VCaP (cell line): ENCODE data around the gene OPRM1.

Source experiments
- H3K27ac ChIP-seq: fragments of 450-650 bp; 2 replicates; pipeline ENCODE4 v1.5.1; 2017
- CTCF ChIP-seq: fragments of 450-650 bp; conservative IDR thresholded peaks from 2 replicates; pipeline ENCODE4 v1.5.1; 2017; ENCODE audit warnings: mild to moderate bottlenecking, moderate library complexity

Gene OPRM1

GRCh38 chr6:154010371-154010770 is 28.7 kb upstream of the OPRM1 start:
- H3K27ac ChIP-seq: no peak overlapping the region

GRCh38 chr6:154012852-154013251 is 26.2 kb upstream of the OPRM1 start:
- no peak overlapping the region for H3K27ac ChIP-seq
- no peak for TF ChIP-seq CTCF

More at GRCh38 chr6:154010371-154010770, 28.7 kb upstream of the OPRM1 start:
- TF ChIP-seq CTCF: no peak

- no peak overlapping the region for H3K27ac ChIP-seq
- TF ChIP-seq CTCF: no peak
Observed at GRCh38 chr6:154017786-154018185, 21.3 kb upstream of the OPRM1 start.

DNA sequence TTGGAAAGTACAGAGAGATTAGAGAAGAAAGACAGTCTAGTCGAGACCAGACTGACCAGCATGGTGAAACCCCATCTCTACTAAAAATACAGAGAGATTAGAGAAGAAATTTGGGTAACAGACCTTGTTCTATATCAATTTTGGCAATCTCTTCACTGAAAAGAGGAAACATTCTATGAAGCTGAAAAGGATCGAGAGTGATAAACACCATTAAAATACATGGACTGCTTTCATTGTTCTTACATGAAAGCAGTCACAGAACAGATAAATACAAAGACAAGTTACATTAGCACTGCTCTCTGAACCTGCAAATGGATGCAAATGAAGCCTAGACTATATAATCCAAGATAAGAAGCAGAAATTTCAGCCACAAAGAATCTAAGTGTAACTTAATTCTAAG is 8.4 kb upstream of the OPRM1 start:
- no peak for TF ChIP-seq CTCF
- no peak overlapping the region for H3K27ac ChIP-seq

DNA sequence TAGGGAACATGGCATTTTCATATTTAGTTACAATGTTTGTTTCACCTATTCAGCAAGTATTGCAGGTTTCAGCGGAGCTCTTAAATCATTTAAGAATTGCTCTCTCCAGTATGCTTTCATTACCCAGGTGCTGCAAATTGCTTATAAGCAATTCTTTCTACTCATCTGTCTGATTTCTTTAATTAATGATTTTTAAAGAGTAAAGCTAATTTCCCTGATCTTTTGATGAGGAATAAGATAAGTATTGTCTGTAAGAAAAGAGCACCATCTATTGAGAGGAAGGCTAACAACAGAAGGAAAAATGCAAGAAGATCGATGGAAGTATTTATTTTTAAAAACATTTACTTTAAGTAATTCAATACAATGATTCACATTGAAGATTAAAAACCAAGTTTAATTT is 2.0 kb downstream of the OPRM1 start:
- no peak overlapping the region for H3K27ac ChIP-seq

GRCh38 chr6:154053141-154053540 is 14.1 kb downstream of the OPRM1 start:
- H3K27ac ChIP-seq: no peak overlapping the region
- no peak for TF ChIP-seq CTCF

More for the DNA sequence above, 2.0 kb downstream of the OPRM1 start:
- TF ChIP-seq CTCF: no peak

DNA sequence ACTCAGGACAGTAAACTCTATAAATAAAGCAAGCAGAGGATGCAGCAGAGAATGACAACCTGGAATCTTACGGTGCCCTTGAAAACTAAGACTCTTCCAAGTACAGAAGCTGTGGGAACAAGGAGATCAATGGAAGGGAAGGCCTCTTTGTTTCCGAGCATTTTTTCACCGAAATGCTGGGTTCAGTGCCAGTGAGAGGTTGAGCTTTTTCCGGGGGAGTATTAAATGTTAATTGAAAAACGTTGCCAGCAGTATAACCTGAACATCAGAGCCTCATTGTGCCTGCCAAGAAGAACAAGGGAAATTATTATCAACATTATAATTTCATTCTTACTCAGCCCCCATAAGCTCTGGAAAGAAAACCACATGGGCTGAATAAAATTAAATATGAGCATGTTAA is 17.5 kb downstream of the OPRM1 start:
- no peak overlapping the region for H3K27ac ChIP-seq
- TF ChIP-seq CTCF: no peak

DNA sequence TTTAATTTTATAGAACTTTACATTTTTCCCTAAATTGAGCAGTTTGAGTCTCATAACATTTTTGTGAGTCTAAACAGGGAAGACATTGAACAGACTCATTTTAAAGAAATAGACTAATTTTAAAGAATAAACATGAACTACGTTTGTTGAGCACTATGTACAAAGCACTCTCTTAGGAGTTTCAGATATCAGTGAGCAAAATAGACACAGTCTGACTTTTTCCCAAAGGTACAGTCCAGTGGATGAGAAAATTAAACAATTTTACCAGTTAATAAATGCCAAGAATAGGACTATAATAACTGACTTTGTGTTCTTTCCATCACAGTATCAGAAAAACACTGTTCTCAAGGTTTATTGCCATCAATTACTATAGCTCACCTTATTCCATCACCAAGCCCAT is 18.1 kb downstream of the OPRM1 start:
- TF ChIP-seq CTCF: no peak
- no peak overlapping the region for H3K27ac ChIP-seq
